Glomerular endothelial cell (primary cell): ENCODE measurements around the gene COX6B2. TPM values are rescaled to one million over a fixed set of nuclear protein-coding genes. Genes with fewer than 3 reads are reported as not detected.

Experiments
- DNase-seq: peaks from one replicate; pipeline ENCODE4 v3.0.0-alpha.2; 2011; ENCODE audit warnings: low read depth, low spot score; ENCODE audit errors: extremely low read depth
- total RNA-seq: library from RNA; depleted of rRNA; stranded (reverse); fragments of >200 nt; gene quantifications from 2 replicates; pipeline ENCODE4 v1.2.3, GENCODE V29; 2015

COX6B2 gene
- total RNA-seq, 1 donor from 2014 or later, result not detected

DNA sequence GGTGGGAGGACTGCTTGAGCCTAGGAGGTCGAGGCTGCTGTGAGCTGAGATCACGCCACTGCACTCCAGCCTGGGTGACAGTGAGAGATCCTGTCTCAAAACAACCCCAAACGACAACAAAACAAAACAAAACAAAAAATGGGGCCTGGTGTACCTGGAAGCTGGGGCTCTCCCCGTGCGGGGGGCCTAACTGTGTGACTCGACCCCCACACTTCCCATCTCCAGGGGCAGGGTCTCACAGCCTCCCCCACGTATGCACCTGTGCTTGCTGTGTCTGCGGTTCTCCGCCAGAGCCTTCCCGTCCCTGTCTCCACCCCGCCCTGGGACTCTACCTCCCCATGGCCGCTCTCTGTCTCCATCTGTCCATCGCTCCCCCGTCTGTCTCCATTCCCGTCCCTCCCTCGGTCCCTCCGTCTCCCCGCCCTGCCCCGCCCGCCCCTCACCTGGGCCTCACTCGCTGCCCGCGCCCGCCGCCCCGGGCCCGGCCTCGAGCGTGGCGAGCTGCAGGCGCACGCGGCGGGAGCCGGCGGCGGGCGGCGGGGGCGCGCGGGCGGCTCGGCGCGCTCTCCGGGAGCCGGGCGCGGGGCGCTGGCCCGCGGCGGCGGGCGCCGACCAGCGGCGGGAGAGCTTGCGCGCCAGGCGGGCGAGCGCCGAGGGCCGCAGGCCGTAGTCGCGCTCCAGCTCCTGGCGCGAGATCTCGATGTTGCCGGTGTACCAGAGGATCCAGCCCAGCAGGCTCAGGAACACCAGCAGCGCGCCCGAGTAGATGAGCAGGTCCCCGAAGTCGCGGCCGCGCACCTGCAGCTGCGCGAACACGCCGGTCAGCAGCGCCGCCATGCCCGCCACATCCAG lies 29.0 kb upstream of the COX6B2 start:
- DNase-seq, result no peak

DNA sequence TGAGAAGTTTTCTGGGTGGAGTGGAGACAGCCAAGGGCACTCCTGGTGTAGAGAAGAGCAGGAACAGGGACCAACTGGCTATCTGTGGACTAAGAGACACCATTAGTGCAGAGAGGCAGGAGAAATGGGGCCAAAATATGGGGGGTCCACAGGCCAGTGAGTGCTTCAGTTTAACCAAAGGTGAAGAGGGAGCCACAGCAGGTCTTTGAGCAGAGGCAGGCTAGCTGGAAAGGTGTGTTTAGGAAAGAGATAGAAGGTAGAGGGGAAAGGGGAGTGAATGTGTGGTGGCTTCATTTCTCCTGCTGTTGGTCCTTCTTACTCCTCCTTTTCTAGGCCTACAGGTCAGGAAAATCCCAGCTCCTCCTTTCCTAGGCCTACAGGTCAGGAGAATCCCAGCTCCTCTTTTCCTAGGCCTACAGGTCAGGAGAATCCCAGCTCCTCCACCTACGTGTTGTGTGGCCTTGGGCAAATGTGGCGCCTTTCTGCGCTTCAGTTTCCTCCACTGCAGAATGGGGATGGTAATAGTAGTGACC lies 28.1 kb upstream of the COX6B2 start:
- DNase-seq, result no peak

DNA sequence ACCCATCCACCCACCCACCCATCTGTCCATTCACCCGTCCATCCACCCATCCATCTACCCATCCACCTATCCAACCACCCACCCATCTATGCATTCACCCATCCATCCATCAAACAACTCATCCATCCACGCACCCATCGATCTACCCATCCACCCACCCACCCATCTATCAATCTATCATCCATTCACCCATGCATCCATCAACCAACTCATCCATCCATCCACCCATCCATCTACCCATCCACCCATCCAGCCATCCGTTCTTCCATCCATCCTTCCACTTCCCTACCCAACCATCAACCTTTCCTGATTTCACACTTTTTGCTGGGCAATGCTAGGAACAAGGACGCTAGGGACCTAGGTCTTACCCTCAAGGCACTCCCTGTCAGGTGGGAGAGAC lies 27.5 kb upstream of the COX6B2 start:
- no peak for DNase-seq

DNA sequence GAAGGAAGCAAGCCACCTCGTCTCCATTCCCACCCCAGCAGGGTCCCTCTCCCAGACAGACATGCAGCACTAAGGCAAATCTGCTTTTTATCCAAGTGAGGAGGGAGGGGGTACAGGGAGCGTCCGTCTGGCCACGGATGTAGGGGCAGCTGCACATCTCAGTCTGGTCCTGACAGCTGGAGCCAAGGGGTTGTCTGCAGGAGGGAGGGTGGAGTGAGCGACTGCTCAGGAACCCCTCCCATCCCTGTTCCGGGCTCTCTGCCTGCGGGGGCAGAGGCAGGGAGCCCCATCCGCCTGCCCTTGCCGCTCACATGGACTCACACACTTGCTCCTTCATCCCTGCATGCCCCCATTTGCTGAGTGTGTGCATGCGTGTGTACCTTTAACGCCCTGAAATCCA lies 24.7 kb upstream of the COX6B2 start:
- DNase-seq, result no peak

DNA sequence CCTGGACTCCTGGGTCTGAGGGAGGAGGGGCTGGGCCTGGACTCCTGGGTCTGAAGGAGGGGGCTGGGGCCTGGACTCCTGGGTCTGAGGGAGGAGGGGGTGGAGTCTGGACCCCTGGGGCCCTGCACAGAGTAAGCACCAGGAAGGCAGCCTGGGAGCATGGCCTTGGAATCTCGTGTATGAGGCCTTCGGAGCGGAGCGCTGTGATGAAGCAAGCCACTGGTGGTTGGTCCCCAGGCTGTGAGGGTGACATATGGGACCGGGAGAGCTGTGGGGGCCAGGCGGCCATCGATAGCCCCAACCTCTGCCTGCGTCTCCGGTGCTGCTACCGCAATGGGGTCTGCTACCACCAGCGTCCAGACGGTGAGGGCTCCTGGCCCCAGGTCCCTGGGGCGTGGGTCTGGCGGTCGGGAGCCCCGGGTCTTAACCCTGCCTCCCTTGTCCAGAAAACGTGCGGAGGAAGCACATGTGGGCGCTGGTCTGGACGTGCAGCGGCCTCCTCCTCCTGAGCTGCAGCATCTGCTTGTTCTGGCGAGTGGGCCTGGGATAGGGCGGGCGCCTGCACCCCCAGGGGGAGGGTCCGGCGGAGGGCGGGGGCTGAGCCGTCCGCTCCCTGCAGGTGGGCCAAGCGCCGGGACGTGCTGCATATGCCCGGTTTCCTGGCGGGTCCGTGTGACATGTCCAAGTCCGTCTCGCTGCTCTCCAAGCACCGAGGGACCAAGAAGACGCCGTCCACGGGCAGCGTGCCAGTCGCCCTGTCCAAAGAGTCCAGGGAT lies 23.0 kb upstream of the COX6B2 start:
- DNase-seq, result no peak

DNA sequence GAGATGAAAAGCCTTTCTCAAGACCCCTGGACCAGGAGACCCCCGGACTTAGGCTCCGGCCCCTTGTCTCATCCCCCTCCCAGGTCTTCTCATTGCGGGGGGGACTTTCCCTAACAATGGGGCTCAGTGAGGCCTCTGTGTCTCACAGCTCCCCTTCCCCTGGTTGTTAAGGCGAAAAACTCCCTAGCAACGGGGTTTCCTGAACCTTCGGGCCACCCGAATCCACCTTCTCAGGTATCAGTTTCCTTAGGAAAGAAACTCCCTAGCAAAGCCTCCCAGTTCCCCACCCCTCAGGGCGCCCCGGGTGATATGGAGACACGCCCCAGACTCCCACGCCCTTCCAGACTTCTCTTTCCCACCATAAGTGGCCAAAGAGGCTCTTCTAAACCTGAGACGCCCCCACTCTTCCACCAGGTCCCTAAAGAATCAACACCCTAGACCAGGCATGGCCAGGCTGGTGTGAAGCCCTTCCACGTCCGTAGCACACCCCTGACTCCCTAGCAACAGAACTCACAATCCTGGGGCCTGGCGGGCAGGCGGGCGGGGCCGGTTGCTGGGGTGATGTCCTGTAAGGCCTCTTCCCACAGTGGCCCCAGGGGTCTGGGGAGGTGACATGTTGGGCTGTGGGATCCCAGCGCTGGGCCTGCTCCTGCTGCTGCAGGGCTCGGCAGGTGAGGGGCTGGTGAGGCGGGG lies 21.9 kb upstream of the COX6B2 start, which contains the start of gene TMEM190:
Gene TMEM190 (plus strand): TSS at position 586 of the 693 bp plus-strand sequence. CDS start 28 bp downstream, at position 614.
- no peak for DNase-seq

DNA sequence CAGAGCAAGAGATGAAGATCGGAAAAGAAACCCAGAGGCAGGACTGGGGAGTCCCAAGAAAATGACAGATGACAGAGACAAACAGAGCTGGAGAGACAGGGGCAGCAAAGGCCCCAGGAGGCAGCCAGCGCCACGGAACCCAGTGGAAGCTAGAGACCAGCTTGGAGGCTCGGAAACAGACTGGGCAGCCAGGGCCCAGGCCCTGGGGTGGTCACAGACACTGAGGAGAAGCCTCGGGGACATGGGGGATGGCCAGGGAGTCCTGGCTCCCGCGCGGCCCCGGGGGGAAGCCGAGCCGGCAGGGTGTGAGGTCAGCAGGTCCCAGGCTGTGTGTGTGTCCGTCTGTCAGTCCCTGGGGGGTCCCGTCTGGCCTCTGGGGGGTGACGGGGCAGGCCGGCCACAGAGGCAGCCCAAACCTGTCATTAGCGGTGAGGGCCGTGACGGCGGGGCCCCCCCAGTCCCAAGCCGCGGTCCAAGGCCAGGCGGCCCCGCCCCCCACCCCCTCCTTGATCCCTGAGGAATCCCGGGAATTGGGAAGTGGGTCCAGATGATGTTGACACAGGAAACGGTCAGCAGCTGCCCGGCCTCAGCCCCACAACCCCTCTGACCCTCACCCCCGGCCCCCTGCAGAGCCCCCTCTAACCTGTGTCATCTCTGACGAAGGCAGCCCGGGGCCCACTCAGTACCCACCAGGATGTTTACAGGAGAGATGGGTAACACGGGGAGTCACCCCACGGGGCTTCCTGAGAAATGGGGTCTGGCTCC lies 19.7 kb upstream of the COX6B2 start:
- DNase-seq, result no peak

DNA sequence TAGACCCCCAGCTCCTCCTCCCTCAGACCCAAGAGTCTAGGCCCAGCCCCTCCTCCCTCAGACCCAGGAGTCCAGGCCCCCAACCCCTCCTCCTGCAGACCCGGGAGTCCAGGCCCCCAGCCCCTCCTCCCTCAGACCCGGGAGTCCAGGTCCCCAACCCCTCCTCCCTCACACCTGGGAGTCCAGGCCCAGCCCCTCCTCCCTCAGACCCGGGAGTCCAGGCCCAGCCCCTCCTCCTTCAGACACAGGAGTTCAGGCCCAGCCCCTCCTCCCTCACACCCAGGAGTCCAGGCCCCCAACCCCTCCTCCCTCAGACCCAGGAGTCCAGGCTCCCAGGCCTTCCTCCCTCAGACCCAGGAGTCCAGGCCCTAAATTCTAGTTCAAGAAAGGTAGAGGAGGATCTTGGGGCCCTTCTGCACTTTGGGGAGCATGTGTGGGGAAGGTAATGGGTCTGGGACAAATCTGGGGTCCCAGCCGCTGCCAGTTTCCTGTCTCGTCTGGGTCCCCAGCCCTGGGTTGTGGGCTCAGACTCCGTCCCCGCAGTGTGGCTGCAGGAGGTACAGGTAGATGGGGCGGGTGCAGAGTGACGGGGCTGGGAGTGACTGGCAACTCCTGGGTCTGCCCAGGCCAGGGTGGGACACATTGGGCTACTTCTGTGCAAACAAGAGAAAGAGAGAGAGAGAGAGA lies 18.9 kb upstream of the COX6B2 start:
- no peak for DNase-seq

DNA sequence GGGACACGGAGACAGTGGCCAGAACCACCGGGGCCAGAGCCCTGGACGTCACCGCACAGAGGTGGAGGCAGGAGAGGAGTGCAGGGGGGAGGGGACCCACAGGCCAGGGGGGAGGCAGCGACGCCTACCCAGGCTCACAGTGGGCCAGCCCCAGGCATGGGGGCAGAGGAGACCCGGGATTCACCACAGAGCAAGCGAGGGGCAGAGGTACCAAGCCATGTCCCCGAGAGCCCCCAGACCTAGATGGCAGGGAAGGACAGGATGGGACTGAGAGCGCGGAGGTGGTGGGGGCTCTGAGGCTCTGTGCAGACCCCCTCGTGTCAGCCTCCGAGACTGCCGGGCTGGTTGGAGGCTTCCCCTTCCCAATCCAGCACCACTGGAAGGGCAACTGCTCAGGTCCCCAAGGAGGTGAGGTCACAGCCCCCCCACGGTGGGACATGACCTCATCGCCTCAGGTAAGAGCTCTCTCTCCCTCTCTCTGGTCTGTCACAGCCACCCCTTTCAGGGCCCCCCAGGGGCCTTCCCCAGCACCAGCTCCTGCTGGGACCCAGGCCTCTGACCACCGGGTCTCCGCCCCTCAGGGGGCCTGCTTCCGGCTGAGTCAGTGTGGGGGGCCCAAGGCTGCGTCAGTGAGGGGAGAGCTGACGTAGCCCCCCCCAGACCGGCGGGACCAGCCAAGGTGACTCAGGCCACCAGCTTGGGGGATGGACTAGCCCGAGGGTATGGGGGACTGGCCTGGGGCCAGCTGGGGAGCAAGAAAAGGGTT lies 18.0 kb upstream of the COX6B2 start:
- DNase-seq, result no peak

DNA sequence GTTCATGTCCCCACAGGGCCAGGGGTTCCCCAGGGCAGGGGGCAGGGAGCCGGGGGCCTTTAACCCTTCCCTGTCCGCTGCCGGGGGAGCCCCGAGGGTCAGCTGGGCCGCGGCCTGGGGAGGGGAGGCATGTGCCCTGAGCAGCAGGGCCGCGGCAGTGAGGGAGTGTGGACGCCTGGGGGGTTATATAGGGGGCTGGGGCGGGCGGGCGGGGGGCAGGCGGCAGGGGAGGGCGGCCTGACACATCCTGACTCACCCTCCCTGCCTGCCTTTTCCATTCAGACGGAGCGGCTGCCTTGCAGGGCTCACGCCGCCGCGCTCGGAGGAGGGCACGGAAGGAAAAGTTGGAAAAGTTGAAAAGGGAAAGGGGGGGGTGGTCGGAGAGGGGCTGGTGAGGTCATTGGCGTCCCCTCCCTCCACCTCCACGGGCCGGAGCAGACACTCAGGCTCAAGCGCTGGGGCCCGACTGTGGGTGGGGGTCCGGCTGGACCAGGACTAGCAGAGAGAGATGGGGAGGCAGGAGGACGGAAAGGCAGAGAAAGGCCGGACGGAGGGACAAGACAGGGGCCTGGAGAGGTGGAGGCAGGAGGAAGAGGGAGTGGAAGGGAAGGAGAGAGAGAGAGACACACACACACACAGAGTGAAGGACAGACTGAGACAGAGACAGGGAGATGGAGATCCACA lies 15.9 kb upstream of the COX6B2 start, which contains the start of gene IL11:
Gene IL11 (minus strand): TSS at position 159 of the 684 bp plus-strand sequence. CDS start 153 bp downstream, at position 6.
- DNase-seq, result no peak

DNA sequence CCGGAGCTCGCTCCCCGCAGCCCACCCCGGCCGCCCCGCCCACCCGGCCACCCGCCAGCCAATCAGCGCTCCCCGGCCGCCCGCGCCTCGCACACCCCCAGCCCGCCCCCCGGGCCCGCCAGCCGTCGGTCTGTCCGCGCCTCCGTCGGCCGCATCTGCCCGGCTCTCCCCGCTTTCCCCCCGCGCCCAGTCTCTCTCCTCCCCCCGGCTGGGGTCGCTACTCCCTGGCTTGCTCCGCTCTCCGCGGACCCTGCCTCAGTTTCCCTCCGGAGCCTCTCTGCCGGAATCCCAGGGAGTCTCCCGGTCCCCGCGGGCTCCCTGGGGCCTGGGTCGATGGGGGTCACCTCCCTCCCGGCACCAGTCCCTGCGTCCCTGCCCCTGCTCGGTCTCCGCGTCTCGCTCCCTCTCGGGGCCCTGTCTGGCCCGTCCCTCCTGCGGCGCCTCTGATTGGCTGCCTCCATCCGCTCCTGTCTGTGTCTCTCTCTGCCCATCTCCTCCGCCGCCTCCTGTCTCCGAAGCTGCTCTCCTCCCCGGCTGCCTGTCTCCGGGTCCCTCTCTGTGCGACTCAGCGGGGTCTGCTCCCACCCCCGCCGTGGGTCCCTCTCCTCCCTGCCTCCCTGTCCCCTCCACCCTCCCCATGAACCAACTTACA lies 15.3 kb upstream of the COX6B2 start:
- no peak for DNase-seq

DNA sequence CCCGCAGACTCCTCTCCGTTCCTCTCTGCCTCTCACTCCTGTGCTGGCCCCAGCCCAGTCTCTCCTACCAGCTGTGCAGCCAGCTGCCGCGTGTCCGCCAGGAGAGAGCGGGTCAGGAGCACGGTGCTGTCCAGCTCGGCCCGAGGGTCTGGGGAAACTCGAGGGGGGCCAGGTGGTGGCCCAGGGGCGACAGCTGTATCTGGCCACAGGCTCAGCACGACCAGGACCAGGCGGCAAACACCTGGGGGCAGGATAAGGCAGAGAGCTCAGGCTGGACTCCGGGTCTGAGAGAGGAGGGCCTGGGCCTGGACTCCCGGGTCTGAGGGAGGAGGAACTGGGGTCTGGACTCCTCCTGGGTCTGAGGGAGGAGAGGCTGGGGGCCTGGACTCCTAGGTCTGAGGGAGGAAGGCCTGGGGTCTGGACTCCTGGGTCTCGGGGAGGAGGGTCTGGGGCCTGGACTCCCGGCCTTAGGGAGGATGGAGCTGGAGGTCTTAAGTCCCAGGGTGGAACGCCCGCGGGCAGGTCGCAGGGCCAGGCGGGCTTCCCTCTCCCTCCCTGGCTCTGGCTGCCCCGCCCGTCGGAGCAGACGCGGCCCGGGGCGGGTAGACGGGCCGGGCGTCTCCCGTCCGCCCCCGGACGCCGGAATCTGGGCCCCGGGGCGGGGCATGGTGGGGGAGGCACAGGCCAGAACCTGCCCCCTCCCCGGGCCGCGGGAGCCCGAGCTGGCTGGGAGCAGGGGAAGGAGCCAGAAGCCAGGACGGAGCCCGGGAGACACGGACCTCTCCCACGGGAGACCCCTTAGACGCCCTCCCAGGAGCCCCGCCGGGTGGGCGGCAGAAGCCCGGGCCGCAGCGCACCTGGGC lies 14.4 kb upstream of the COX6B2 start:
- DNase-seq, result no peak

DNA sequence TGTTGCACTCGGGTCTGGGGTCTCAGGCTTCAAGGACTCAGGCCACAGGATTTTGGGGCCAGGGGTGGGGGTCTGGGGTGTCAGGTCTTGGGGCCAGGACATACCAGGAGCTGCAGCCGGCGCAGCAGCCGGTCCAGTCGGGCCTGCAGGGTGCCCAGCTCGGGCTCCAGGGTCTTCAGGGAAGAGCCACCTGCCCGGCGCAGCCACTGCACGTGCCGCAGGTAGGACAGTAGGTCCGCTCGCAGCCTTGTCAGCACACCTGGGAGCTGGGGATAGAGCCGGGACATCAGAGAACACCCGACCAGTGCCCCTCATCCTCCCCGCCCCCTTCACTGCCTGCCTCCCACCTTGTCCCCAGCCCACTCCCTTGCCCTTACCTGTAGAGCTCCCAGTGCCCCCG lies 13.6 kb upstream of the COX6B2 start:
- no peak for DNase-seq

DNA sequence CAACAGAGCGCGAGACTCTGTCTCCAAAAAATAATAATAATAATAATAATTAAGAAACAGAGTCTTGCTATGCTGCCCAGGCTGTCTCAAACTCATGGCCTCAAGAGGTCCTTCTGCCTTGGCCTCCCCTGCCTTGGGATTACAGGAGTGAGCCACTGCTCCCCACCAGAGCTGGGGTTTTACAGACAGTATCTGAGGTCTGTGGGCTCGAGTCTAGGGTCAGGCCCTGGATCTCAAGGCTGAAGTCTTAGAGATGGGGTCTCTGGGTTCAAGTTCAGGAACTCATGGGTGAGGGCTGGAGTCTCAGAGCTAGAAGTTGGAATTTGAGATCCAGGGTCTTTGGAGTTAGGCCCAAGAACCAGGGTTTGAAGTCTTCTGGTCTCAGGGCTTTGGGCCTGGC lies 12.3 kb upstream of the COX6B2 start:
- no peak for DNase-seq

DNA sequence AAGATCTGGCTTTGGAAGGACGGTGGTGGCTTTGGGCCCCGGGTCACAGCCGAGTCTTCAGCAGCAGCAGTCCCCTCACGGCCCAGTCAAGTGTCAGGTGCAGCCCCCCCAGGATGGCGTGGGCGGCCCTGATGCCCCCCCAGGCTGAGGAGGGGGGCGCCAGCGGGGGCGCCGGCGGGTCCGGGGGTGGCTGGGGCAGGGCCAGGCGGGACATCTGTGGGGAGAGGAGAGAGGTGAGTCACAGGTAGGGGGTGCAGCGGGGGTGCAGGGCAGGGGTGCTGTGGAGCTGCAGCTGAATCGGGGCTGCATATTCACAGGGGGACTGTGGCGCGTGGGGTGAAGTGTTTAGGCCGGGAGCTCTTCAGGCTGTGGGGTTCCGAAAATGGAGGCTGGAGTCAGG lies 11.4 kb upstream of the COX6B2 start:
- no peak for DNase-seq

DNA sequence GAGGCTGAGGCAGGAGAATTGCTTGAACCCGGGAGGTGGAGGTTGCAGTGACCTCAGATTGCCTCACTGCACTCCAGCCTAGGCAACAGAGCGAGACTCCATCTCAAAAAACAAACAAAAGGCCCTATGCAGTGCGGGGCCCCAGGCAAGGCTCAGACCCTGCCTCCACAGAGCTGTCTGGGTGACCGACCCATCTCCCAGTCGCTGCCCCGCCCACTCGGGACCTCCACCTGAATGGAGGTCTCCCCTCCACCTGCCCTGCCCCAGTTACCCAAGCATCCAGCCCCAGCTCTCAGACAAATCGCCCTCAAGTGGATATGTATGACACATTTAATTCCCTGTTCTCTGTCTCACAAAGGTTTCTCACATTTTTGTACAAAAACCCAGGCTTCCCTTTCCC lies 10.7 kb upstream of the COX6B2 start:
- no peak for DNase-seq
